Stimulated activated CD4-positive, alpha-beta T cell treated with anti-CD3 and anti-CD28 coated beads, TNF-alpha, amount 100 ng/mL, for 1 hour (primary cell): ENCODE measurements around the gene NPL.
A peak's percentile ranks its signal among the peaks of the same experiment; 100 is the strongest.

ENCODE experiments used
- DNase-seq, 3 donors: peaks; one replicate each; pipeline ENCODE4 v3.0.0-alpha.2; 2020; ENCODE audit warnings: low read depth in 3 of 3, low spot score in 1 of 3

The NPL gene

DNA sequence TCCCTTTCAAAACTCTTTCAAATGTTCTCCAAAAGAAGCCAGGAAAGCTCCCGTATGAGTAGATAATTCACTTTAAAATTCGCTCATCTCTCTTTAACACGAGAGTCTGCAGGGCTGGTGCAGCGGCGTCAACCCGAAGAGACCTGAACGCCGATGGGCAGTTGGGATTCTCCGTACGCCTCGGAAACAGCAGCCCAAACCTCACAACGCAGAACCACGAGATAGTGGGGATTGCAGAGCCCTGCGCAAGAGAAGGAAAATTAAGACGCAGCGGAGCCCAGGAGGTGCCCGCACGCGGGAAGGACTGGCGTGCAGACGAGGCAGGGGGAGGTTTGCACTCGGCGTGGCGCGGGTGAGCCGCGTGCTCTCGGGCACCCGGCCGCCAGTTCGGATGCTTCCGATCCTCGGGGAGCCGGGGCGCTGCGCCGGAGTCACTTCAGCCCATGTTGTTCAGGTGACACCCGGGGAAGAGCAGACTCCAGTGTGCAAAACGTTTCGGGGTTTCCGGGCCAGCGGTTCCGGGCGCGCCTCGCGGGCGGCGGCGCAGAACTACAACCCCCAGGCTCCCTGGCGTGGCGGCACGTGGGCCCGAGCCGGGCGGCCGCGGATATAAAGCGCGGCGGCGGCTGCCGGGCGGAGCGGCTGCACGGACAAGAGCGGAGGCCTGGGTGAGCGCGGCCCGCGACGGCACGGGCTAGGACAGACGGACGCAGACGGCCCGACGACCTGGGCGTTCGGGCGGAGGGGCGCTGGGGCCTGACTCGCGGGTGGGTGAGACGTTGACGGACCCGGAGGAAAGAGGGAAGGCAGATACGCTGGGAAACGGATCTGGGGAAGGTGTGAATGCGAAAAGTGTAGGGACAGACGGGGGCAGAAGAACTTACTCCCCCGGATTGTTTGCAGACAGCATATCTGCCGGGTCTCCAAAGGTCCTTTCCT lies at the start of gene NPL:
Gene NPL, plus strand, starts transcription at position 636 of the 939 bp plus-strand sequence. CDS start 4,599 bp downstream, outside the sequence.
- DNase-seq = peak; percentile 62 to 77 (median 77)

DNA sequence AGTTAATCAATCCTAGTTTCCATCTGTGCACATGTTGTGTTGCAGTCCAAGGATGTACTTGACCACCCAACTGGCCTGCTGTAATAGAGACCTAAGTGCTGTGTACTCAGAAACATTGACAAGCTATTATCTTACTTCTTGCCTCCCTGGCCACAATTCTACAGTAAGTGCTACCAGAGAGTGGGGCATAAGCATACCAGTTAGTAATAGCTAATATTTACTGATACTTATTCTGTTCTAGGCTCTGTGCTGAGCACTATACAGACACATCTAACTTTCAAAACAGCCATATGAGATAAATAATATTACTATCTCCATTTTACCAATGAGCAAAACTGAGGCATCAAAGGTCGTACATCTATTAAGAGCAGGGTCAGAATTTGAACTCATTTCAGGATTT lies 49.5 kb upstream of the NPL start:
- DNase-seq = no peak

GRCh38 chr1:182742780-182743179 lies 46.8 kb upstream of the NPL start:
- DNase-seq = no peak

GRCh38 chr1:182752077-182752988 lies 37.2 kb upstream of the NPL start:
- DNase-seq = no peak

DNA sequence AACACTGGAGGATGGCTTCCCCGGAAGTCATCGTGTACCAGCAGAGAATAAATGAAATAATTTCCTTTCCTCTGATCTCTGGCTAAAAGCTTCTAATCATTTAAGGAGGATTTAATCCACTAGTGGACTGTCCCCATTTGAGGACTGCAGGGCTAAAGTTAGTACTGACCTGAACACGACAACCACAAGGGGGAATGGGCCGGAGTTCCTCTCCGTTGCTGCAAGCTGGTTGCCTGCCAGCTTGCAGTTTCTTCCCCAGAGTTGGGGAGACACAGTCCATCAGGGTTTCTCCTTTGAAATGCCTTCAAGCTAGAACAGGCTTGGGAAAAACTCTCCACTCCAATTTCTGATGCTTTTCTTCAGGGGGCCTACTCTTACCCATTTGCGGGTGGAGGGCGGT lies 35.5 kb upstream of the NPL start:
- DNase-seq = no peak

DNA sequence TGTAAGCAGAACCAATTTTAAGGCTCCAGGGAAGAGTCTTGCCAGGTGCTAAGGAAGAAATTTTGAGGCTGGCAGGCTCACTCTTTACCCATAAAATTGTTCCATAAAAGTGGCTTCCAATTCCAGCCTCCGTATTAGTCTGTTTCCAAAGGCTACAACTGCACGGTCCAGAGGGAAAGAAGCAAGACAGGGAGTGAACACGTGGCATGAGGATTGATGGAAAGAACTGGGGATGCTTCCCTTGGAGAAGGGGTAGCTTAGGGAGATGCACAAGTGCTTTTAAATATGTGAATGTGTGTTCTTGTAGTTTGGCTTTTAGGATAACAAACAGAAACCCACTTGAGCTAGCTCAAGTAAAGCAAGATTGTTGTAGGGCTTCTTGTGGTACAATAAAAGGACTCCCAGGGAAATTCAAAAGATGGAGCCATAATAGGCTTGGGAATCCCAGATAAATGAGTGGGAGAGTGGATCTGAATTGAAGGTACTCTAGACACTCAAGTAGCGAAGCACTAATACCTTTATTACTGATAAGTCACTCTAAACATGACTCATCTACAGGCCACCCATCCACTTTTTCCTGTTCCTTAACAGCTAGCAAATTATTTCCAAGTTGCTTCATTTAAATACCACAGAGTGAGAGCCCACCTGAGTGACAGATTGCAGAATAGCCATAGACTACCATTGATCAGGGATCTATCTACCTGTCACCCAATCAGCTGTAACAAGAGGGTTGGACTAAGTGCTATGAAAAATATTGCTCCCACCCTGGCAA lies 34.8 kb upstream of the NPL start:
- DNase-seq = no peak

DNA sequence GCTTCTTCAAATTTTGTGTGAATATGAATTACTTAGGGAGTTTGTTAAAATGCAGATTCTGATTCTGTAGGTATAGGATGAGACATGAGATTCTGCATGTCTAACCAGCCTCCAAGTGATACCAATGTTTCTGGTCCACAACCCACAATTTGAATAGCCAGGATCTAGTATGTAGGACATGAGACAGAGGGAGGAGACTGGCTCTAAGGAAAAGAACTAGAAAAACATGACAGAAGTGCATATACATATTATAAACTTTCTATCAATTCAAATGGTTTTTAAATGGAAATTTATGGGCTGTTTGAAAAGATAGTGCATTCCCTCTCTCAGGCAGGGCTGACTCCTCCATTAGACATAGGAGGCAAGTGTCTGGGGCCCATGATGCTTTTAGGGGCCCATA lies 33.9 kb upstream of the NPL start:
- no peak for DNase-seq

DNA sequence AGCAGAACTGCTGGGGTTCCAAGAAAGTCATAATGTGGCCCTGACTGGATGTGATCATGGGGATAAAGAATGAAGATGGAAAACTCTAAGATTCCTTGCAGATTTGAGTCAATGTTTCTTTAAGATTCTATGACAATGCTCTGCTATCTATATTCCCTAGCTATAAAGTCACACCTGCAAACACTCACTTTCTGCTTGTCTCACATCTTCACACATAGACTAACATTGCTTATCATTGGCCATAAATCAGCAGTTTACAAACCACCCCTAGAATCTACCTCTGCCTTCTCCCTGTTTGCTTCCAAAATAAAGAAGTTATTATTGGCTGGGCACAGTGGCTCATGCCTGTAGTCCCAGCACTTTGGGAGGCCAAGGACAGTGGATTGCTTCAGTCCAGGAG lies 33.1 kb upstream of the NPL start:
- DNase-seq = no peak

GRCh38 chr1:182761396-182762395 lies 27.9 kb upstream of the NPL start:
- no peak for DNase-seq

DNA sequence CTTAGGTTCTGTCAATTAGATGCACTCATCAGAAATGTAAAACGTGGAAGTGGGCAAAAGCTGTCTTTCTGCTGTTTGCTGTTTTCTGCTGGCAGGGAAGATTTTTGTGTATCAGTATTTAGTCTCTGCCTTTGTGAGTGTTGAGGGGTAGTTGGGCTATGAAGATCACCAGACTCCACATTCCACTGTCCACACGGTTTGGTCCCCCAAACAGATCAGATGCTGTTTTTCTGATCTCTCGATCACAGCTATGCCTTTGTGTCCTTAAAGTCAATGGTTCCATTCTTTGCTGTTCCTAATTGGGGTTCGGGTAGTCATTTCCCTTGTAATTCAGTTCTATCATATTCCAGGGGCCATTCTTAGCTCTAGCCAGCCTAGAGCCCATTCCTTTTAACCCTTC lies 27.0 kb upstream of the NPL start:
- no peak for DNase-seq

- no peak for DNase-seq
These were observed 25.4 kb upstream of the NPL start for GRCh38 chr1:182764029-182764727.

GRCh38 chr1:182765391-182765790 lies 24.2 kb upstream of the NPL start:
- no peak for DNase-seq

GRCh38 chr1:182766050-182766449 lies 23.5 kb upstream of the NPL start:
- no peak for DNase-seq

GRCh38 chr1:182766881-182767645 lies 22.5 kb upstream of the NPL start:
- DNase-seq = no peak

DNA sequence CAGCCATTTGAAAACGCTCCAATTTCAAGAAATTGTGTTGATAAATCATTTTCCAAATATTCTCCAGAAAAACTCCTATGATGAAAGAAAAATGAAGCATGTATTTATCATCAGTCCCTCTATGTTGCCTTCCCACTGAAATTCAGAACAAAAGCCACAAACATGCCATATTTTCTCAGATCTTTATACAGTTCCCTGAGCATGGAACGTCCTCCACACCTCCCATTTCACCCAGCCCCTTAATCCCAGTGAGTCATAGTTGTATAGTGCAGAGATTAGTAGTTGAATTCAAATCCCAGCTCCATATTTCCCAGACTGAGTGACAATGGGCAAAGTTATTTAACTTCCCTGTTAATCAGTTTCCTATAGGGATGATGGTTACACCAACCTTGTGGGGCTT lies 20.6 kb upstream of the NPL start:
- DNase-seq = no peak

DNA sequence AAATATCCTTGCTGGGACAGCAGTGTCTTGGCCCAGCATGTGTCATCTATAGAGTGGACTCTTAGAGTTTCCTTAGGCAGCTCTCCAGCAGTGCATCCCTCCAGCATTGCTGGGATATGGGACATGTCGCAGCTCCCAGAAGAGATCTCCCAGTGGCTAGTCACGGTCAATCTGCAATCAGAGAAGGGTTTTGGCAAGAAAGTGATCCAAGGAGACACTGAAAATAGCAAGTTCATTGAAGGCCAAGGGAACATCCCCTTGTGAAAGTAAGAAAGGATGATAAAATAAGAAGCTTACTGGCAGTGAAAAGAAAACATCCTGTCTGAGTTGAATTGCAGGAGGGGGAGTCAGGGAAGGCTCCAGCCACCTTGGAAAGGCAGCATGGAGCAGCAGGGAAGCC lies 19.3 kb upstream of the NPL start:
- DNase-seq = no peak

GRCh38 chr1:182771187-182771984 lies 18.2 kb upstream of the NPL start:
- DNase-seq = no peak

- DNase-seq = no peak
These were observed 12.2 kb upstream of the NPL start for GRCh38 chr1:182777386-182777785.
